Esophagus muscularis mucosa (tissue), 3 donors: ENCODE results near the gene WDR59.

ENCODE experiments used
- CTCF ChIP-seq, 3 experiments: fragments of 200-600 bp in 2 of 3; fragments of 450-650 bp in 1 of 3; sonication (generic) in 2 of 3; IDR thresholded peaks; one replicate each; pipeline ENCODE4 v1.5.1; 2017 to 2019; ENCODE audit warnings: antibody characterized with exemption in 3 of 3, mild to moderate bottlenecking in 2 of 3, moderate library complexity in 1 of 3
- POLR2AphosphoS5 ChIP-seq, 2 donors: sonication (generic); formaldehyde crosslinking; IDR thresholded peaks; one replicate each; pipeline ENCODE4 v1.6.1; 2017; ENCODE audit warnings: antibody characterized with exemption in 2 of 2

DNA sequence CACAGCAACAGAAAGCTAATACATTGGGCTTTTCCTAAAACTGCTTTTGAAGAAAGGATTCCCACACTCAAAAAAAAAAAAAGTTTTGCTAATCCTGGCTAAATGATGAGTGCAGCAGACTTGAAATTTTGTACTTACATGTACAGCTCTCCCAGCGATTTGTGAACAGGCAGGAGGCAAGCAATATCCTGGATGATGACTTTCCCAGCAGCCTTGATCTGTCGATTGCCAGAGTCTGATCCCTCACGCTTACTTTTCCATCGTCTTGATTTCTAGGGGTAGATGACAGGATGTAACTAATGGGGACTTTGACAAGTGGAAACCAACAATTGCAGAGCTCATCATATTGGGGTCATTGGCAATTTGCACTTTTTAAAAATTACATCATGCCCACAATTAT is 91.4 kb downstream of the WDR59 start:
- no peak for TF ChIP-seq CTCF (IDR thresholded peaks at IDR 0.05)
- TF ChIP-seq POLR2AphosphoS5 (IDR thresholded peaks at IDR 0.05) = no peak
